GM13976 (cell line): ENCODE data around the gene OTUD5.

Source experiments
- DNase-seq: peaks from one replicate; pipeline ENCODE4 v3.0.0; 2012; ENCODE audit warnings: low spot score
- in situ Hi-C: fragments of 300-500 bp; cut with MboI; formaldehyde crosslinking; loops from one replicate; pipeline ENCODE4 v1.12.0; 2022; ENCODE audit warnings: low sequenced_read_pairs, mixed read lengths, inconsistent platforms; ENCODE audit not compliant: unreplicated experiment
- TF ChIP-seq, protein P1 (sequence below): IDR thresholded peaks from 2 replicates; pipeline ENCODE4 v1.5.1; 2012; ENCODE audit warnings: borderline replicate concordance, mild to moderate bottlenecking; ENCODE audit not compliant: insufficient read depth; ENCODE audit errors: extremely low read depth, missing control alignments, control extremely low read depth

Gene OTUD5

DNA sequence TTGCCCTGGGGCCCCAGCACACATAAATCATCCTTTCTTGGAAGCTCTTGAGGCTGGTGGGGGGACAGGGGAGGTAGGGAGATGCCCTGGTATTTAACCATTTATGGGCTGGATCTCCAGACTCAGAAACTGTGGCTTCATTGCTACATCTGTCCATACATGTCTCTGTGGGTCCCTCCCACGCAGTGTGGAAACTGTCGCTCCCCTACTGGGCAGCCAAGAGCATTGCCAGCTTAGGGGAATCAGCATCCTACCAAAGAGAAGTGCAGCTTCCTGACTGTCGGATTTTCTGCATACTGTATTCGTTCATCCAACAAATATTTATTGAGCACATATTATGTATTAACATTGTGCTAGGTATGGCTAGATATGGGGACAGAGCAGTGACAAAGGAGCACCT lies 41.0 kb upstream of the OTUD5 start:
- TF ChIP-seq, protein P1, sequence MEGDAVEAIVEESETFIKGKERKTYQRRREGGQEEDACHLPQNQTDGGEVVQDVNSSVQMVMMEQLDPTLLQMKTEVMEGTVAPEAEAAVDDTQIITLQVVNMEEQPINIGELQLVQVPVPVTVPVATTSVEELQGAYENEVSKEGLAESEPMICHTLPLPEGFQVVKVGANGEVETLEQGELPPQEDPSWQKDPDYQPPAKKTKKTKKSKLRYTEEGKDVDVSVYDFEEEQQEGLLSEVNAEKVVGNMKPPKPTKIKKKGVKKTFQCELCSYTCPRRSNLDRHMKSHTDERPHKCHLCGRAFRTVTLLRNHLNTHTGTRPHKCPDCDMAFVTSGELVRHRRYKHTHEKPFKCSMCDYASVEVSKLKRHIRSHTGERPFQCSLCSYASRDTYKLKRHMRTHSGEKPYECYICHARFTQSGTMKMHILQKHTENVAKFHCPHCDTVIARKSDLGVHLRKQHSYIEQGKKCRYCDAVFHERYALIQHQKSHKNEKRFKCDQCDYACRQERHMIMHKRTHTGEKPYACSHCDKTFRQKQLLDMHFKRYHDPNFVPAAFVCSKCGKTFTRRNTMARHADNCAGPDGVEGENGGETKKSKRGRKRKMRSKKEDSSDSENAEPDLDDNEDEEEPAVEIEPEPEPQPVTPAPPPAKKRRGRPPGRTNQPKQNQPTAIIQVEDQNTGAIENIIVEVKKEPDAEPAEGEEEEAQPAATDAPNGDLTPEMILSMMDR, result no peak
- no peak for DNase-seq
- in situ Hi-C loops, result no loop called here

DNA sequence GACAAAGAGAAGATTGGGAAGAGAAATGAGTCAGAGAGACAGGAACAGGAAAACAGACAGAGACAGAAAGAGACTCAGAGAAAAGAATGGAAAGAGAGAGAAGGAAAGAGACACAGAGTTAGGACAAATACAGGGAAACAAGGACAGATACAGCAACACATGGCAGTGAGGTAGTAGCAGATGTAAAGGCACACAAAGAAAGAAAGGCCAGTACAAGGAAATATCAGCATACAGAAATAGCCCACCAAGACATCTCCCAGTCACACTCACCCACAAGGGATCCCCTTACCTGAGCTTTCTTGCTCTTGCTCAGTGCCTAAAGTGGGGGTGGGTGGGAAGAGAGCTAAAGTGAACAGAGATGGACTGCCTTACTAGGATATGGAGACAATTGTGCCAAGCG lies 40.5 kb upstream of the OTUD5 start:
- in situ Hi-C loops, result no loop called here
- TF ChIP-seq, protein P1, result no peak
- no peak for DNase-seq

DNA sequence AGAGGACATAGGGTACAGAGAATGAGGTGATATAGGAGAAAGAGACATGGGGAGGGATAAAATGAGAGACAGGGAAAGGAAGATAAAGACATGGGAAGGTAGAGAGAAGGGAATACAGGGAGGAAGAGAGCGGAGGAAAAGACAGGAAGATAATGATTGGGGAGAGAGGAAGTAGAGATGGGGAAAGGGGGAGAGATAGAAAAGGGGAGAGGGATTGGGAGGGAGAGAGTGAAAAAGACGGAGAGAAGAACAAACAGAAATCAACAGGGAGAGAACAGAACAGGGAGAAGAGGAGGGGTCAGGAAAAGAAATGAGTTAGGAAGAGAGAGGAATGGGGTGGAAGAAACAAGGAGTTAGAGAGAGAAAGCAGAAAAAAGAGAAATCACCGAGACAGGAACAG lies 40.0 kb upstream of the OTUD5 start:
- TF ChIP-seq, protein P1, result no peak
- DNase-seq, result no peak
- in situ Hi-C loops, result no loop called here

DNA sequence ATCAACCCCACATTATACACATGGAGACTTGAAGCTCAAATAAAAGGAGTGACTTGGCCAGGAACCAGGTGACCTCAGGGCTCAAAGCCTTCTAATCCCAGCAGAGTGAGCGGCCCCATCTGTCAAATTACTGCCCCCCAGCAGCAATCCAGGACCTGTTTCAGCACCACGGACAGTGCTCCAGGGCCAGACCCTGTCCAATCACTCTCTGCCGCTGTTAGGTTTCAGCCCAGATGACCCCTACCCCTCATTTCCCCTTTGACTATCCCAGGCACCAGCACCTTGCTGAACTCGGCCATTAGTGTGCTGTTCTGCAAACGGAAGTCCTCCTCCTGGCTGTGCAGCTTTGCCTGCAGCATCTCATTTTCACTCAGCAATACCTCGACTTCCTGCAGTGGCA lies 39.6 kb upstream of the OTUD5 start:
- in situ Hi-C loops, result no loop called here
- TF ChIP-seq, protein P1, result no peak
- DNase-seq, result no peak

DNA sequence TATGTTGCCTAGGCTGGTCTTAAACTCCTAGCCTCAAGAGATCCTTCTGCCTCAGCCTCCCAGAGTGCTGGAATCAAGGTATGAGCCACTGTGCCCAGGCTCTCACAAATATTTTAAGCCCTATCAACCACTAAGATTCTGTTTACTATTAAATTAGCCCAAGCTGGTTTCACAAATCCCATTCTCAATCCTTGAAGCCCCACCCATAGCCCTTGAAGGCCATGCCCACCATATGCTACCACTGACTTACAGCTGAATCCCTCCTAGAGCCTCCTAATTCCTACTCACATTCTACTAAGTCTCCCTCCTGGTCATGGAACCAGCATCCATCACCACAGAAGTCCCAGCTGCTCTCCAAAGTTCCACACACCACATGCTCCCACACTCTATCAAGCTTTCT lies 34.9 kb upstream of the OTUD5 start:
- TF ChIP-seq, protein P1, result no peak
- DNase-seq, result no peak
- in situ Hi-C loops, result no loop called here

DNA sequence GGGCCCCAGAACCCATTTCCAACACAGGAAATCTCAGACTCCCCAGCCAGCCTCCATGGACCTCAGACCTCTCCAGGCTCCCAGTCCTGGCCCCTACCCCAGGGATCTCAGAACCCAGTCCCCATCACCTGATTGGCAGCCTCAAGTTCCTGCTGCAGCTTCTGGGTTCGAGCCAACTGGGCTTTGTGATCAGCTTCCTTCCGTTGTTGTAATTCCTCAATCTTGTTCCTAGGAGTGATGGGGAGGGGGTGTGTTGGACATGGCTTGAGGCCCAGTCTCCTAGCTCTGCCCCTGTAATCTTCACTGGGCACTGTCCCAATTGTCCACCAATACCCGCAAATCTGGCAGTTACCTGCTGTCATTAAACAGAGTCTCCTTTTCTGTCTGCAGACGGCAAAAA lies 32.1 kb upstream of the OTUD5 start:
- in situ Hi-C loops, result no loop called here
- DNase-seq, result no peak
- TF ChIP-seq, protein P1, result no peak

DNA sequence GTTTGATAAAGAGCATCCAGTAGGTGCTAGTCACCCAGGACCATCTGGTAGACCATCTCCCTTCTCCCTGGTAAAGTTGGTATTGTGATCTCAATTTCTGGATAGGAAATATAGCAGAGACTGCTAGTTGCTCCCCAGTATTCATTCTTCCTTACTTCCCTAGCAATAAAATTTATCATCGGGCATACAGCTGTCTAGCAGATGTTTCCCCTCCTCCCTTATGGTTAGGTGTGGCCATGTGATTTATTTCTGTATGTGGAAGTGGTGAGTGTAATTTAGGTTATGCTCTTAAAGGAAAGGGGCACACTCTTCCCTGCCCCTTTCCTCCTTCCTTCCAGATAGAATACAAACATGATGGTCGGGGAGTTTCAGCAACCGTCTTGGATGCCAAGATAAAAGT lies 26.5 kb upstream of the OTUD5 start:
- DNase-seq, result no peak
- TF ChIP-seq, protein P1, result no peak
- in situ Hi-C loops, result no loop called here
